KOPT-K1 (cell line): ENCODE data around the gene IFT20.
"Not testable (repeated sequence)": the region's sequence is repeated elsewhere in the genome, so short reads cannot be mapped to it uniquely, and the experiment has no call there.

Experiments
- H3K27ac ChIP-seq: fragments of 200-600 bp; sonication (generic); 2 replicates; pipeline ENCODE4 v1.5.1; 2016; ENCODE audit warnings: antibody characterized with exemption, mild to moderate bottlenecking, low read depth, low read length; ENCODE audit not compliant: poor library complexity, severe bottlenecking
- H3K36me3 ChIP-seq: fragments of 200-600 bp; sonication (generic); 2 replicates; pipeline ENCODE4 v1.5.1; 2017; ENCODE audit warnings: antibody characterized with exemption, mild to moderate bottlenecking, low read length, moderate library complexity; ENCODE audit not compliant: insufficient read depth
- H3K9me3 ChIP-seq: fragments of 200-600 bp; sonication (generic); 2 replicates; pipeline ENCODE4 v1.5.1; 2017; ENCODE audit warnings: antibody characterized with exemption, low read length, mild to moderate bottlenecking; ENCODE audit not compliant: insufficient read depth, poor library complexity, severe bottlenecking

The IFT20 gene

DNA sequence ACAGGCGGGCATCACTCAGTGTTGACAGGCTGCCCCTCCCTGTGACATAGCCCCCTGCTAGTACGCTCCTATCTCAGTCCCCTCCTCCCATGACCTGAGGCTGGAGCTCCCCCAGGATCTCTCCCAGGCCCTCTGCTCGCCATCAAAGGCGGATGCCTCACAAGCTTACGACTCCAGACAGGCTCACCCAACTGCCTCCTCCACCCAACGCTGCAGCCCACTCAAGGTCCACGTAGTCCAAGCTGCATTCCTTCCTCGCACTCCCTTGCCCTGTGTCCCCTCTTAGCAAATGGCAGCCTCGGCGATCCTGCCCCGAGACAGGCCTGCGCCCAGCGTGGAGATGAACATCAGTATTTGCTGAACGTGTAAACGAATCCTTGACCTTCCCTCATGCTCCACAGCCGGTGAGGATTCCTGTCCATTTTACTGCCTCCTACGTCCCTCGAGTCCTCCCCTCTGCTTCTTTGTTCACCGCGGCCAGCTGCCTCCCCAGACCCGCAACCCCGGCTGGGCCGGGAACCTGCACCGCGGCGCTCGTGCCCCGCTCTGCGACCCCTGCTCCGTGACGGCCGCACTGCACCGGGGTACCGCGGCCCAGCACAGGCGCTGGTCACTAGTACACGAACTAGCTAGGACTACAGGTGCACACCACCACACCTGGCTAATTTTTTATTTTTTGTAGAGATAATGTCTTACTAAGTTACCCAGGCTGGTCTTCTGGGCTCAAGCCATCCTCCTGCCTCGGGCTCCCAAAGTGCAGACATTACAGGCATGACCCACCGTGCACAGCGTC, 17.1 kb downstream of the IFT20 start:
- Histone ChIP-seq H3K9me3 (no peaks in the 10 kb centered on the region), H3K27ac (peak overlapping the region; percentile 73), H3K36me3 (peaks cover 19% of the 10 kb centered on the region)

DNA sequence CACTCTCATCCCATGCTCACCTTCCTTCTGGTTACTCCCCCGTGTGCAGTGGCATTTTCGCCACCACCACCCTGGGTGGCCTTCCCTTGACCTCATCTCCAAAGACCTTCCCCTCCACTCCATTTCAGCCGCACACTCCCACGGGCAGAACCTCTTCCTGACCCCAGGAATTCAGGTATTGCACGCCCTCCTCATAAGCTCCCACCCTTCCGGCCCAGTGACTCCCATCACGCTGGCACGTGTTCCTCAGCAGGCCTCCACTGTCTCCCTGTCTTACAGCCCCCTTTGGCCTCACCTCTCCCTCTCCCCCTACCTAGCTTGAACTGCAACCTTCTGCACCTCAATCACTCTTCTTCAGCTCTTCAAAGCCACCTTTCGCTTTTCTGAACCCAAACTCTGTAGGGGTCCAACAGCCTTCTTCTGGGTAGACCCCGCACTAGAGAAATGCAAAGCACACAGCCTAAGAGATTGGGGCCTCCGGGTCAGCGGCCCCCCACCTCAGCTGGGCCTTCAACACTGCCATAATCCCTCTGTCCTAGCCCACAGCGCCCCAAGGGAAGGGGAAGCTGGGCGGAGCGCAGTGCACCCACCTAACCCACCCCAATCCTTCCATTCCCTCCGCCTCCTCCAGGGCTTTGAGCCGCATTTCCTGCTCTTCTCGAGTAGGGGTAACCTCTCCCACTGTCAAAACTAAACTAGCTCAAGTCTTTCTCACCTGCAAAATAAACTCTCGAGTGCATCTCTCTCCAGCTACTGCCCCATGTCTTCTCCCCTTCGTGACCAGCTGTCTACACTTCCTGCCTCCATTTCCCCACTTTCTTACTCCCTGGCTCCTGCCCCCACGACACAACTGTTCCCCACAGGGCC, 17.9 kb downstream of the IFT20 start:
- H3K9me3 ChIP-seq = no peaks in the 10 kb centered on the region
- peaks cover 10% of the 10 kb centered on the region for H3K36me3 ChIP-seq
- H3K27ac ChIP-seq = no peak overlapping the region

DNA sequence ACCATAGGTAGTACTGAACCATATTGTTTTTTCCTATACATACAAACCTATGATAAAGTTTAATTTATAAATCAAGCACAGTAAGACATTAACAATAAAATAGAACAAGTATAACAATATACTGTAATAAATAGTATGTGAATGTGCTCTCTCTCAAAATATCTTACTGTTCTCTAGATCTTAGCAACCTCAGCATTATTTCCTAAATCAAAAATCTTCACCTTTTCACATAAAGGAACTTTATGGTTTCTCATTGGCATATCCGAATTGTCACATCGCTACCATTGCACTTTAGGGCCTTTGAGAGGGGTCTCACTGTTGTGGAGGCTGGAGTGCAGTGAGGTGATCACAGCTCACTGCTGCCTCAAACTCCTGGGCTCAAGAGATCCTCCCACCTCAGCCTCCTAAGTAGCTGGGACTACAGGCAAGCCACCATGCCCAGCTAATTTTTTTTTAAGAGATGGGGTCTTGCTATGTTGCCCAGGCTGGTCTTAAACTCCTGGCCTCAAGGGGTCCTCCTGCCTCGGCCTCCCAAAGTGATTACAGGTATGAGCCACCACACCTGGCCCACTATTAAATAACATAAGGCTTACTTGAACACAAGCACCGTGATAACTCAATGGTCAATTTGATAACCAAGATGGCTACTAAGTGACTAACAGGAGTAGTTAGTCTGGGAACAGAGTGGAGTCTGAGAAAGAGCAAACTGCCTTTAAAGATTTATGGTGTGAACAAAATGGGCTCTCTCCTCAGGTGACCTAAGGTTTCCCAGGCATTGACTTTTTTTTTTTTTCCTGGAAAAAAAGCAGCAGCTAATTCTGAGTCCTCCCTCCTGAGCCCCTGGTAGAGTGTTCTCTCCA, 19.2 kb downstream of the IFT20 start:
- H3K36me3 ChIP-seq = peaks cover 8% of the 10 kb centered on the region; the same call in 1 of the 2 replicates
- no peaks in the 10 kb centered on the region for H3K9me3 ChIP-seq
- H3K27ac ChIP-seq = no peak overlapping the region

DNA sequence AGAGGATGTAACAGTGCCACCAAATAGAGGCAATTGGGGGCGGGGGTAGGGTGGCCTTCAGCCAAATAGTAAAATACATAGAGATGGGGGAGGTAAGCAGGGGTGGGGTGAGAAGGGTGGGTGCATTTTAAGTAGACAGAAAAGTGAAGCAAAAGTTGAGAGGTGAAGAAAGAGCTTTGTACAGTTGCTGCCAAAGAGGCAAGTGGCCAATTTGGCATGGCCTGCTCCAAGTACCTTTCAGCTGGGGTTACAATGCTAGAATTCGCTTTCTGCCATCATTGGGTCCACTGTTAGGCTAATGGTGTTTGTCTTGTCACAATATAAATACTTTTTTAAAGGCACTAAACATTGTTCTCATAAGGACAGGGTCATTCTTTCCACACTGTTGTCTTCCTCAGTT, 21.4 kb downstream of the IFT20 start:
- Histone ChIP-seq H3K9me3 (no peaks in the 10 kb centered on the region), H3K27ac (no peak overlapping the region), H3K36me3 (no peaks in the 10 kb centered on the region)

DNA sequence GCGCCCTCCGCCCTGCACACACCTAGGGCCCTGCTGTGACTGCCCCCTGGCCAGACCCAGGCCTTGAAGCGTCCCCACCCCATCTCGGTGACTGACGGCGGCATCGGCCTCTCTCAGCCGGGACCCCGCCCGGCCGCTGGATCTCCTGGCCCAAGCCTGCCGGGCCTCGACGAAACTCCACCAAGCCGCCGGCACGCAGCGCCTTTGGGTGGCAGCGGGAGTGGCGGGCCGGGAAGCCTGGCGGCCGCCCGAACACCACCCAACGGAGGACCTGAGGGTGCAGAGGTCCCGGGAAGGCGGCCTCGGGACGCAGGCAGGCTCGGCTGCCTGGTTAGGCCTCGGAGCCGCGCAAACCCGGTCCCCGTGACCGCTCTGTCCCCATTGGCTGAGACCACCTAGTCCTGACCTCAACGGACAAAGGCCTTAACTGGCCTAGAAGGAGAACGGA, 28.3 kb downstream of the IFT20 start:
- Histone ChIP-seq H3K27ac (no peak overlapping the region), H3K9me3 (no peaks in the 10 kb centered on the region), H3K36me3 (no peaks in the 10 kb centered on the region)

DNA sequence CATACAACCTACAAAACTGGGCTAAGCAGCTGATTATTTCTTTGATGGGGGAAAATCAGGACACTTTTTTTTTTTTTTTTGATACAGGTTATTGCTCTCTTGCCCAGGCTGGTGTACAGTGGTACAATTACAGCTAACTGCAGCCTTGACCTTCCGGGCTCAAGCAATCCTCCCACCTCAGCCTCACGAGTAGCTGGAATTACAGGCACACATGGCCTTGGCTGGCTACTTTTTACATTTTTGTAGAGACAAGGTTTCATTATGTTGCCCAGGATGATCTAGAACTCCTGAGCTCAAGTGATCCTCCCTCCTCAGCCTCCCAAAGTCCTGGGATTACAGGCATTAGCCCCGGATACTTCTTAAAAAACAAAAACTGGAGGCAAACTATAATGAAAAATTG, 36.8 kb downstream of the IFT20 start:
- no peaks in the 10 kb centered on the region for H3K9me3 ChIP-seq
- no peaks in the 10 kb centered on the region for H3K36me3 ChIP-seq
- H3K27ac ChIP-seq = no peak overlapping the region

DNA sequence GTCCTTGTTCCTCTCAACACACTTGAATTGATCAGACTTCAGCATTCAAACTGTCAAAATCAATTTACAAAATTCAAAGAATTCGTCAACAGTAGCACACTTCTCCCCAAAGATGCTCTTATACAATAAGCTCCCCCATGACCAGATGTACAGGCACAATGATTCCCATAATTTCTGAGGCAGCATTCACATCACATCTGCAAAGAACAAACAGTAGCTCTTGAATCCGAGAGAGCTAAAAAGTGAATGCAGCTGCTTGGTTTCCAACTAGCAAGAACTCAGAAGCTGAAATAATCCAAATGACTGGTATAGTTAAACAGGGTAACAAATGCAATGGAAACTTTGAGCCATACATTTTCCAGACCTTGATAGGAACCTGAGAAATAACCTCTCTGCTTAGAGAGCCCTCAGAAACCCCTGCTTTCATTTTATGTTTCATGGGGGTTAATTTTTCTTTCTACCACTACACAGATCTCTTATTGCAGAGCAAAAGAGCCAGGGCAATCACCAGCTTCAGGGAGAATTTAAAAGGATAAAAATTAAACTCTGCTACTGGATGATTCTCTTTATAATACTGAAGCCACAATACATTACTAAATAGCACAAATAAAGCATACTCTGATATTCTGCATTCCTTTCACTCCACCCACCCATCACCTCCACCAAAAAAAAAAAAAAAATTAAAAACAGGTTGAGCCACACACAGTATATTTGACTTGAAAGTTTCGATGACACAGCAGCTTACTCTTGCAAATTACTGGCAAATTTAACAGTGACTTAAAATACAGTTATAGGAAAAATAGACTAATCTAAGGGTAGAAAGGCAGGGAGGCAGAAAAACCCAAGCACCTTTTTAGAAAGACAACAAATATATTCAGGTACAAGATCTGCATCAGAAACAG, 39.3 kb downstream of the IFT20 start:
- H3K9me3 ChIP-seq = no peaks in the 10 kb centered on the region
- H3K36me3 ChIP-seq = no peaks in the 10 kb centered on the region
- H3K27ac ChIP-seq = no peak overlapping the region

DNA sequence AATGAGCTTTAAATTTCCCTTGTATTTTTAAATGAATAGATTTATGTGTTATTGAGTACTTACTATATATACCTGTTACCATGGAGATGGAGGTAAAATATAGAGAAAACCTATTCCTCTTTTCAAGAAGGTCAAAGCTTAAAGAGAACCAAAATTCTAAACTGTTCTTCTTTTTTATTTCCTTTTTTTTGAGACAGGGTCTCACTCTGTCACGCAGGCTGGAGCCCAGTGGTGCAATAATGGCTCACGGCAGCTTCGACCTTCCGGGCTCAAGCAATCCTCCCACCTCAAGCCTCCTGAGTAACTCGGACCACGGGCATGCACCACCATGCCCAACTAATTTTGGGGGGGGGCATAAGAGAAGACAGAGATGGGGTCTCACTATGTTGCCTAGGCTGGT, 41.3 kb downstream of the IFT20 start:
- H3K36me3 ChIP-seq = no peaks in the 10 kb centered on the region
- no peak overlapping the region for H3K27ac ChIP-seq
- H3K9me3 ChIP-seq = no peaks in the 10 kb centered on the region

DNA sequence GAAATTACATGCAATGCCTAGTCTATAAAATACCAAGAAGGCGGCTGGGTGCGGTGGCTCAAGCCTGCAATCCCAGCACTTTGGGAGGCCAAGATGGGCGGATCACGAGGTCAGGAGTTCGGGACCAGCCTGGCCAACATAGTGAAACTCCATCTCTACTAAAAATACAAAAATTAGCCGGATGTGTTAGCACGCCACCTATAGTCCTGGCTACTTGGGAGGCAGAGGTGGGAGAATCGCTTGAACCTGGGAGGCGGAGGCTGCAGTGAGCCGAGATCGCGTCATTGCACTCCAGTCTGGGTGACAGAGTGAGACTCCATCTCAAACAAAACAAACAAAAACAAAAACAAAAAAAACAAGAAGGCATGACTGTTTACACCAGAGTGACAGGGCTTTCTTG, 42.4 kb downstream of the IFT20 start:
- not testable (repeated sequence) for H3K9me3 ChIP-seq

DNA sequence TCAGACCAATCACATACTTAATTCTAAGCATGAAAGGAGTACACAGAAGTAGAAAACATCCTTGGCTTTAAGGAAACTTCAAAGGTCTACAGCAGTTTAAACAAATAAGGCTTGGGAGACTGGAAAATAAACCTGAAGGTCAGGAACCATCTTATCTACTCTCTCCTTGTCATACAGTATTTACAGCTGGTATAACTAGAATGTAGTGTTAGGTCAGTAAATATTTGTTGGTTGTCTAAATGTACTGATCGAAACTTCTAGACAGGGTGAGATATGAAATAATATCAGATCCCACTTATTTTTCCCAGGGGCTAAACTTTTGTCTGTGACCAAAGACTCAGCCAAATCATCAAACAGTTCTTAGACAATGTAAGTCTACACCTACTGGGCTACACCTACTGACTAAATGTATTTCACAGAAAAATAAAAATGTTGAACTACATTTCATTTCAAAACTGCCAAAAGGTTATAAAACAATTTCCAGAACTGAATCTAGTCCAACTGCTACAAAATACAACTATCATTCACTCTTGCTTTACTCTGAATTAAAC, 43.4 kb downstream of the IFT20 start:
- H3K9me3 ChIP-seq = no peaks in the 10 kb centered on the region
- H3K36me3 ChIP-seq = no peaks in the 10 kb centered on the region
- H3K27ac ChIP-seq = no peak overlapping the region

More for the DNA sequence above, 42.4 kb downstream of the IFT20 start:
- not testable (repeated sequence) for H3K36me3 ChIP-seq, H3K27ac ChIP-seq

DNA sequence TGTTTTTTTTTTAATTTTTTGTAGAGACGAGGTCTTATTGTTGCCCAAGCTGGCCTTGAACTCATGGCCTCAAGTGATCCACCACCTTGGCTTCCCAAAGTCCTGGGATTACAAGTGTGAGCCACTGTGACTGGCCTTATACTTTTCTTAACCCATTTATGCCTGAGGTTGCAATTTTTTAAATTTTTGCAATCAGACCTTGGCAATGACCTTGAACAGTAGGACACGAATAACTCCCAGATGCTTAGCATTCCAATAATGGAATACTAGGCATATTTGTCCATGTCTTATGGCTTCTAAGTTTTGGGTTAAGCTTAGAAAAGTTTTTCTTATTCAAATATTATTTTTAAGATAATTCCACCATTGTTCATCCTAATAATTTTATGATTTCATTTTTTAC, 44.6 kb downstream of the IFT20 start:
- no peak overlapping the region for H3K27ac ChIP-seq
- no peaks in the 10 kb centered on the region for H3K9me3 ChIP-seq
- H3K36me3 ChIP-seq = no peaks in the 10 kb centered on the region

DNA sequence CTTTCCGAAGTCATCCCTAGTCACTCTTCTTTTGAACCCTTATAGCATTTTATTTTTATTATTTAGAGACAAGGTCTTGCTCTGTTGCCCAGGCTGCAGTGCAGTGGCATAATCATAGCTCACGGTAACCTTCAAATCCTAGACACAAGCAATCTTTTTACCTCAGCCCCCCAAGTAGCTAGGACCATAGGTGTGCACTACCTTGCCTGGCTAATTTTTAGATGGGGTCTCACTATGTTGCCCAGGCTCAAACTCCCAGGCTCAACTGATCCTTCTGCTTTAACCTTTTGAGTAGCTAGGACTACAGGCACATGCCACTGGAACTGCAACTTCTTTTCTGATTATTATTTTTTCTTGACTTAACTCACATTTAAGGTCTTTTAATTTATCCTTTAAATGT, 49.3 kb downstream of the IFT20 start:
- H3K36me3 ChIP-seq = no peaks in the 10 kb centered on the region
- no peaks in the 10 kb centered on the region for H3K9me3 ChIP-seq
- H3K27ac ChIP-seq = no peak overlapping the region

DNA sequence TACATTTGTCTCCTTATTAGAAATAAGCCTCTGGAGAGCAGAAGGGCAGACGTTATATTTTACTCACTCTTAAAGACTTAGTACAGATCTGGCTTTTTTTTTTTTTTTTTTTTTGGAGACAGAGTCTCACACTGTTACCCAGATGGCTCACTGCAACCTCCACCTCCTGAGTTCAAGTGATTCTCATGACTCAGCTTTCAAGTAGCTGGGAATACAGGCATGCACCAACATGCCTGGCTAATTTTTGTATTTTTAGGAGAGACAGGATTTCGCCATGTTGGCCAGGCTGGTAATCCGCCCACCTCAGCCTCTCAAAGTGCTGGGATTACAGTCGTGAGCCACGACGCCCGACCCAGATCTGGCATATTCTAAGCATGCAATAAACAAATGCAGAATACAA, 52.7 kb downstream of the IFT20 start:
- H3K9me3 ChIP-seq = no peaks in the 10 kb centered on the region
- no peaks in the 10 kb centered on the region for H3K36me3 ChIP-seq
- H3K27ac ChIP-seq = no peak overlapping the region

DNA sequence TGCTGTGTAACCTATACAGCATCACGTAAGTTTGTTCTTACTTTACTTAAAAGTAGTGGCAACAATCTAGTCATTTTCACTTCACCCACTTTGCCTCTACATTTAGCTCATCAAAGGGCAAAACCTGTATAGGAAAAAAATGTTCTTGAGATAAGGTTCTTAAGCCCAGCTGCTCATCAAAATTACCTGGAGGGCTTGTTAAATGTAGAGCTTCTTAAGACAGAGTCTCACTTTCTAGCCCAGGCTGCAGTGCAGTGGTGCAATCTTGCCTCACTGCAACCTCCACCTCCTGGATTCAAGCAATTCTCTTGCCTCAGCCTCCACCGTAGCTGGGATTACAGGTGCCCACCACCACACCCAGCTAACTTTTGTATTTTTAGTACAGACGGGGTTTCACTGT, 54.4 kb downstream of the IFT20 start:
- Histone ChIP-seq H3K9me3 (no peaks in the 10 kb centered on the region), H3K36me3 (no peaks in the 10 kb centered on the region), H3K27ac (no peak overlapping the region)
